Vagina (tissue), 2 donors: ENCODE data around the gene ENTPD7.

ENCODE experiments used
- CTCF ChIP-seq, 3 experiments: fragments of 450-650 bp in 2 of 3; fragments of 200-600 bp in 1 of 3; sonication (generic) in 1 of 3; IDR thresholded peaks; one replicate each; pipeline ENCODE4 v1.5.1; 2017 to 2019; ENCODE audit warnings: antibody characterized with exemption in 3 of 3, mild to moderate bottlenecking in 2 of 3, moderate library complexity in 2 of 3
- POLR2A ChIP-seq, 2 donors: fragments of 450-650 bp; IDR thresholded peaks; one replicate each; pipeline ENCODE4 v1.6.1; 2017; ENCODE audit warnings: antibody characterized with exemption in 2 of 2, mild to moderate bottlenecking in 2 of 2, moderate library complexity in 2 of 2

GRCh38 chr10:99667108-99667751, 7.9 kb downstream of the ENTPD7 start:
- TF ChIP-seq POLR2A (IDR thresholded peaks at IDR 0.05), result no peak
- TF ChIP-seq CTCF (IDR thresholded peaks at IDR 0.05), result no peak
